Mesendoderm (in vitro differentiated cells): ENCODE results near the gene ENPP7.
"Not testable (repeated sequence)": the region's sequence is repeated elsewhere in the genome, so short reads cannot be mapped to it uniquely, and the experiment has no call there.

Experiments used
- DNase-seq: peaks from one replicate; pipeline ENCODE4 v3.0.0; 2013
- H2AK5ac ChIP-seq: 2 replicates; pipeline ENCODE4 v1.6.1; 2013; ENCODE audit warnings: low read length, inconsistent platforms
- H2BK120ac ChIP-seq: 2 replicates; pipeline ENCODE4 v1.6.1; 2013; ENCODE audit warnings: low read depth, mild to moderate bottlenecking, low read length, moderate library complexity, mixed read lengths
- H2BK15ac ChIP-seq: replicated peaks from 2 replicates; pipeline ENCODE4 v1.6.1; 2013; ENCODE audit warnings: low read depth, mild to moderate bottlenecking, moderate library complexity
- H2BK5ac ChIP-seq: 2 replicates; pipeline ENCODE4 v1.6.1; 2013; ENCODE audit warnings: low read length, inconsistent platforms
- H3K18ac ChIP-seq: 2 replicates; pipeline ENCODE4 v1.6.1; 2013; ENCODE audit warnings: mild to moderate bottlenecking, low read length, mixed read lengths
- H3K23ac ChIP-seq: one replicate; pipeline ENCODE4 v1.6.1; 2013; ENCODE audit warnings: low read length
- H3K27ac ChIP-seq: 2 replicates; pipeline ENCODE4 v1.5.1; 2013; ENCODE audit warnings: low read depth, mild to moderate bottlenecking, inconsistent platforms, low read length, moderate library complexity
- H3K27me3 ChIP-seq: 2 replicates; pipeline ENCODE4 v1.6.1; 2013; ENCODE audit warnings: low read length, control low read depth, mild to moderate bottlenecking, inconsistent platforms; ENCODE audit not compliant: insufficient read depth, poor library complexity
- H3K36me3 ChIP-seq: 2 replicates; pipeline ENCODE4 v1.6.1; 2013; ENCODE audit warnings: low read length, inconsistent platforms; ENCODE audit not compliant: control insufficient read depth, insufficient read depth
- H3K4ac ChIP-seq: one replicate; pipeline ENCODE4 v1.6.1; 2013; ENCODE audit warnings: low read depth, mild to moderate bottlenecking, low read length, moderate library complexity
- H3K4me1 ChIP-seq: 2 replicates; pipeline ENCODE4 v1.6.1; 2013; ENCODE audit warnings: low read depth, low read length, inconsistent platforms; ENCODE audit not compliant: control insufficient read depth
- H3K4me2 ChIP-seq: 2 replicates; pipeline ENCODE4 v1.6.1; 2013; ENCODE audit warnings: low read length
- H3K4me3 ChIP-seq: 2 replicates; pipeline ENCODE4 v1.5.1; 2013; ENCODE audit warnings: mild to moderate bottlenecking, low read length
- H3K56ac ChIP-seq: one replicate; pipeline ENCODE4 v1.6.1; 2013; ENCODE audit warnings: low read length
- H3K79me1 ChIP-seq: 2 replicates; pipeline ENCODE4 v1.6.1; 2013; ENCODE audit warnings: low read length, inconsistent platforms
- H3K79me2 ChIP-seq: 2 replicates; pipeline ENCODE4 v1.6.1; 2013; ENCODE audit warnings: mild to moderate bottlenecking, low read length; ENCODE audit not compliant: control insufficient read depth, insufficient read depth
- H3K9ac ChIP-seq: 2 replicates; pipeline ENCODE4 v1.6.1; 2013; ENCODE audit warnings: low read length, inconsistent platforms
- H4K5ac ChIP-seq: one replicate; pipeline ENCODE4 v1.6.1; 2013; ENCODE audit warnings: low read length
- H4K8ac ChIP-seq: one replicate; pipeline ENCODE4 v1.6.1; 2013; ENCODE audit warnings: low read depth, mild to moderate bottlenecking, control low read depth, low read length, moderate library complexity
- WGBS: extraction: QIAGEN DNeasy Blood & Tissue Kit; methylation state at CpG from one replicate; pipeline ENCODE4 v1.1.7; 2013; ENCODE audit warnings: low lambda C conversion rate, missing lambda C conversion rate; ENCODE audit not compliant: insufficient coverage; ENCODE audit errors: extremely low coverage; 5-methylcytosine and 5-hydroxymethylcytosine counted together

ENPP7 gene

GRCh38 chr17:79772726-79773125 is 42.0 kb downstream of the ENPP7 start:
- not testable (repeated sequence) for H3K4ac ChIP-seq, H2BK15ac ChIP-seq, DNase-seq, H3K18ac ChIP-seq, H3K36me3 ChIP-seq, H4K8ac ChIP-seq, H3K27ac ChIP-seq, H3K23ac ChIP-seq, H2AK5ac ChIP-seq, H3K4me3 ChIP-seq, H3K4me1 ChIP-seq, H3K56ac ChIP-seq, H3K79me1 ChIP-seq, H3K79me2 ChIP-seq, H3K4me2 ChIP-seq, H3K27me3 ChIP-seq, H2BK120ac ChIP-seq, H4K5ac ChIP-seq, H2BK5ac ChIP-seq, H3K9ac ChIP-seq
- WGBS = no CpG with 5 or more reads among the region's 9 CpGs

GRCh38 chr17:79774561-79774975 is 43.8 kb downstream of the ENPP7 start:
- no peak overlapping the region for H3K4me2 ChIP-seq
- DNase-seq = no peak
- H3K79me2 ChIP-seq = peaks cover under 1% of the 10 kb centered on the region
- no peak overlapping the region for H2BK5ac ChIP-seq
- no peak overlapping the region for H3K18ac ChIP-seq
- H3K27me3 ChIP-seq = no peaks in the 10 kb centered on the region
- H2BK15ac ChIP-seq = no peak overlapping the region
- no peak overlapping the region for H4K5ac ChIP-seq
- no peak overlapping the region for H2AK5ac ChIP-seq
- H3K4me1 ChIP-seq = peaks cover 6% of the 10 kb centered on the region
- H3K4ac ChIP-seq = no peak overlapping the region
- peaks cover 5% of the 10 kb centered on the region for H3K79me1 ChIP-seq
- no peak overlapping the region for H2BK120ac ChIP-seq
- no peak overlapping the region for H3K9ac ChIP-seq
- H3K23ac ChIP-seq = no peak overlapping the region
- peaks cover under 1% of the 10 kb centered on the region for H3K36me3 ChIP-seq
- no CpG with 5 or more reads among the region's 8 CpGs for WGBS
- no peak overlapping the region for H4K8ac ChIP-seq
- H3K27ac ChIP-seq = no peak overlapping the region
- no peak overlapping the region for H3K4me3 ChIP-seq
- H3K56ac ChIP-seq = no peak overlapping the region

GRCh38 chr17:79775632-79776031 is 44.9 kb downstream of the ENPP7 start:
- Histone ChIP-seq H2BK5ac (no peak overlapping the region), H2BK15ac (no peak overlapping the region), H3K23ac (no peak overlapping the region), H3K4me1 (peaks cover 6% of the 10 kb centered on the region), H4K5ac (no peak overlapping the region), H4K8ac (no peak overlapping the region), H3K18ac (no peak overlapping the region), H3K4me2 (no peak overlapping the region), H3K36me3 (peaks cover 1% of the 10 kb centered on the region), H3K4me3 (no peak overlapping the region), H3K79me1 (peaks cover 9% of the 10 kb centered on the region), H2AK5ac (no peak overlapping the region), H3K27ac (no peak overlapping the region), H3K9ac (no peak overlapping the region), H2BK120ac (no peak overlapping the region), H3K56ac (no peak overlapping the region), H3K79me2 (peaks cover 2% of the 10 kb centered on the region), H3K4ac (no peak overlapping the region), H3K27me3 (no peaks in the 10 kb centered on the region)
- WGBS = no CpG with 5 or more reads among the region's 6 CpGs
- DNase-seq = no peak

DNA sequence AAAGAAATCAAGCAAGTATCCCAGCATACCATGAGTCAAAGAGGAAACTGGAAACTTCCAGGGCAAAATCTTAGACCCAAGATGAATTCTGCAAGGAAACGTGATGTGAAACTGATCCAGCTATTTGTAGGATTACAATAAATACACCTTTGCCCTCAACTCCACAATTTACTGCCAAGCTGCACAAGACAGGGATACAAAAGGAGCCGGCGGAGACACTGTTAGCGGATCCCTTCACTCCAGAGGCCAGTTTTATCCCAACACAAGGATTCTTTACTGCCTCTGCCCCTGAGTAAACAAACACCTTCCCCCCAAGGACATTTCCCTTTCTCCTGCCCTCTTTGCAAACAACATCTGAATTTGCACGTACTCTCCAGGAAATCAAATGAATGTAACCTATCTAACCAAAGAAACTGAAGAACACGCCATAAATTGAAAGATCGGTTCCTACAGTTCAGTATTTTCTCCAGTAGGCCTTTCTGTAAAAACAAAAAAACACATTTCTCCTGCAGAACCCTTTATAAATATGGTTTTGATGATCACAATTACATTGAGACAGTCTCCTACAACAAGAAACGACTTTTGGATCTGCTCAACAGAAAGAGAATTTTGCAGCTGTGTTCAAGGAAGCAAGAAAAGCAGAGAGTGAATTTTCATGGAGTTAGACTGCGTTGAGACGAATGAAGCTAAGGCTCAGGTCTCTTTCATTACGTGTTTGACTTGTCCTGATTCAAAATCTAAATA is 45.8 kb downstream of the ENPP7 start:
- peaks cover 2% of the 10 kb centered on the region for H3K79me2 ChIP-seq
- H3K4me2 ChIP-seq = peak overlapping the region; percentile 63
- H2BK5ac ChIP-seq = no peak overlapping the region
- no peak overlapping the region for H3K4ac ChIP-seq
- no peak overlapping the region for H2BK15ac ChIP-seq
- no peak overlapping the region for H3K27ac ChIP-seq
- no peaks in the 10 kb centered on the region for H3K27me3 ChIP-seq
- no peak overlapping the region for H4K8ac ChIP-seq
- WGBS = no CpG with 5 or more reads among the region's 11 CpGs
- H4K5ac ChIP-seq = no peak overlapping the region
- H3K79me1 ChIP-seq = peaks cover 9% of the 10 kb centered on the region
- H3K4me3 ChIP-seq = no peak overlapping the region
- no peak overlapping the region for H2BK120ac ChIP-seq
- H3K4me1 ChIP-seq = peaks cover 6% of the 10 kb centered on the region
- peaks cover 1% of the 10 kb centered on the region for H3K36me3 ChIP-seq
- no peak overlapping the region for H2AK5ac ChIP-seq
- H3K9ac ChIP-seq = peak overlapping the region; percentile 70
- peak overlapping the region; percentile 78 for H3K56ac ChIP-seq
- H3K23ac ChIP-seq = no peak overlapping the region
- H3K18ac ChIP-seq = no peak overlapping the region
- DNase-seq = peak; percentile 26

GRCh38 chr17:79777120-79777893 is 46.6 kb downstream of the ENPP7 start:
- H2BK120ac ChIP-seq = peak overlapping the region; percentile 67
- no peaks in the 10 kb centered on the region for H3K27me3 ChIP-seq
- H3K56ac ChIP-seq = peak overlapping the region; percentile 78
- H3K4me3 ChIP-seq = peak overlapping the region; percentile 3
- H2AK5ac ChIP-seq = no peak overlapping the region
- peak overlapping the region; percentile 70 for H3K9ac ChIP-seq
- H3K27ac ChIP-seq = peak overlapping the region; percentile 64
- peak overlapping the region; percentile 97 for H3K18ac ChIP-seq
- H4K8ac ChIP-seq = no peak overlapping the region
- H3K79me1 ChIP-seq = peaks cover 9% of the 10 kb centered on the region
- H3K79me2 ChIP-seq = peaks cover 2% of the 10 kb centered on the region
- no CpG with 5 or more reads among the region's 51 CpGs for WGBS
- DNase-seq = peak; percentile 76
- peaks cover 1% of the 10 kb centered on the region for H3K36me3 ChIP-seq
- H3K4ac ChIP-seq = no peak overlapping the region
- no peak overlapping the region for H3K23ac ChIP-seq
- peaks cover 6% of the 10 kb centered on the region for H3K4me1 ChIP-seq
- no peak overlapping the region for H2BK15ac ChIP-seq
- H3K4me2 ChIP-seq = peak overlapping the region; percentile 63
- no peak overlapping the region for H2BK5ac ChIP-seq
- H4K5ac ChIP-seq = no peak overlapping the region
